EH (cell line): ENCODE results near the gene SEPTIN2.
A peak's percentile ranks its signal among the peaks of the same experiment; 100 is the strongest.
"Not testable (repeated sequence)": the region's sequence is repeated elsewhere in the genome, so short reads cannot be mapped to it uniquely, and the experiment has no call there.

Source experiments
- DNase-seq: peaks from one replicate; pipeline ENCODE4 v3.0.0-alpha.2; 2015; ENCODE audit warnings: low read depth

SEPTIN2 gene

DNA sequence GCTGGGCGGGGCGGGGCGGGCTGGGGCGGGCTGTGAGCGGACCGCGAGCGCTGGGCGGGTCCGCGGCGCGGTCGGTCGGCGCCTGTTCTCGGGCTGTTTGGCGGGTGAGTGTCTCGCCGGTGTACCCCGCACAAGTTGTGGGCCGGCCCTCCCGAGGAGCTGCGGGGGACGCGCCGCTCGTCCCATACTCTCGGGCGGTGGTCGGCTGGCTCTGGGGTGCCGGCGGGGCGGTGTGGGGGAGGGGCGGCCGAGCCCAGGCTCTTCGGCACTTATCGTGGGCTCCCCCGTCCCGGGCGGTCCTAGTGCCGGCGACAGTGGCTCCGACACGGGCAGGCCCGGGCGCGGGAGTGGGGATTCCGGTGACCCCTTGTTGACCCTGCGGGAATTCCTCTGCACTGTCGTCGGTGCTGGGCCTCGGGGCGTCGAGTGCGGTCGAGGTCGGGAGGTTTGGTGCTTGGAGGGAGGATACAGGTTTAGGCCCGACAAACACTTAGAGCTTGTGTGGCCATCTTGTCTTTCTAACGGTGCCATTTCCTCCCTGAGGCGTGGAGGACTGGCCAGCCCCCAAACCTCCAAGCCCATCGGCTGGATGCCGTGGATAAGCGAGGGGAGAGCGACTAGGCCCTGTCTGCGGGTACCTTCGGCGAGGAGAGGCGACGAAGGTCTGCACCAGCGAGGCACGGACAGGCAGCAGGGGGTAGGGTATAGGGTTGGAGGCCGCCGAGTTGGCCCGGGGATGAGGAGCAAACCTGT lies at the start of gene SEPTIN2:
SEPTIN2 (plus strand) TSS at position 47 of the 753 bp plus-strand sequence. CDS start 8,308 bp downstream, outside the sequence.
- DNase-seq: peak; percentile 77

- DNase-seq: no peak
Observed at GRCh38 chr2:241267249-241268067, 48.3 kb upstream of the SEPTIN2 start.

- DNase-seq: peak; percentile 16
Observed at GRCh38 chr2:241268306-241268705, 47.4 kb upstream of the SEPTIN2 start.

- DNase-seq: peak; percentile 83
Observed at GRCh38 chr2:241268716-241269445, 46.8 kb upstream of the SEPTIN2 start.

DNA sequence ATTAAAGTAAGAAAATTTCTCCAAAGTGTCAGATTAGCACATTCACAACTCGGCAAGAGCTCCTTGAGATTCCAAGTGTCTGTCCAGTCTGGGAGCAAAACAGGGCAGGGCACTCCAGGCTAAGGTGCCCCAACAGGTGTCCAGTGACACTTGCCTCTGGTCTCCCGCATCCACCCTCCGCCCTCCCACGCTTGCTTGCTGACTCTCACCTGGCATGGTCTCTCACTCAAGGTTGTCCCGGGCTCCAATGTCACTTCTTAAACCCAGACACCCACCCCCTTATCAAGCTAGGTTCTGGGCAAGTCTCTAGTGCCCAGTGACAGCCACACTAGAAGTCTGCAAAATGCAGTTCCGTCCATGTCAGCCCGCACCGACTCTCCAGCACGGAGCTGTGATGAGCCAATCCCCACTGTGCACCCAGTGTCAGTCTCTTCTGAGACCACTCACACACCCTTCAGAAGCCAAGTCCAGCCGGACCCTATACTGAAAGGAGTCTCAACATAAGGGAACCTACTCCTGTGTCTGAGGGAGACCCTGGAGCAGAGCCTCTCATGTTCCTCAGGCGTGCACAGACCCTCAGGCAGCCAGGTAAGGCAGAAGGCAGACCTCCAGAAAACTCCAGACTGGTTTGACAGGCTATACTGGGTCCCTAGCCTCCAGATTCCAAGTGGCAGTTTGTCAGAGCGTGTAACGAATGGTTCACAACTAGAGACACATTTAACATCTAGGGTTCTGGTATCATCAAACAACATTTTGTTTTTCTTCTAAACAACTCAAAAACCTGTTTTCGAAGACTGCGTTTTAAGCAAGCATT lies 45.8 kb upstream of the SEPTIN2 start:
- DNase-seq: no peak

DNA sequence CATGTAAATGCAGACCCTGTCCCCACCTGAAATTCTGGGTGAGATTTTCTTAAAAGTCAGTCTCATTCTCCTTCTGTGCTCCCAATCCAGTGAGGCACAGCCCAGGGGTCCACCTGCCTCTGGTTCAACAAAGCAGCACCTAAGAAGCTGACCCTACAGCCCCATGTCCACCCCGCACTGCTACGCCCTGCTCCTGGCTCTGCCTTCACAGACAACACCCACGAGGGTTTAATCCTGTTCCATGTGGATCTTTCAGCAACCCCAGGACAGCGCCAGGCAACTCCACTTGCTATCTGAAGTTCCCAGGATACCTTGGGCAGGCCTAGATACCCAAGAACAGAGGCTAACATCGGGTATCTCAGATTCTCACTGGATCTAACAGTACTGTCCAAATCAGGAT lies 45.2 kb upstream of the SEPTIN2 start:
- DNase-seq: no peak

- DNase-seq: peak; percentile 90
Observed at GRCh38 chr2:241271706-241272302, 43.9 kb upstream of the SEPTIN2 start.

- DNase-seq: peak; percentile 85
Observed at GRCh38 chr2:241272303-241273209, 43.2 kb upstream of the SEPTIN2 start.

DNA sequence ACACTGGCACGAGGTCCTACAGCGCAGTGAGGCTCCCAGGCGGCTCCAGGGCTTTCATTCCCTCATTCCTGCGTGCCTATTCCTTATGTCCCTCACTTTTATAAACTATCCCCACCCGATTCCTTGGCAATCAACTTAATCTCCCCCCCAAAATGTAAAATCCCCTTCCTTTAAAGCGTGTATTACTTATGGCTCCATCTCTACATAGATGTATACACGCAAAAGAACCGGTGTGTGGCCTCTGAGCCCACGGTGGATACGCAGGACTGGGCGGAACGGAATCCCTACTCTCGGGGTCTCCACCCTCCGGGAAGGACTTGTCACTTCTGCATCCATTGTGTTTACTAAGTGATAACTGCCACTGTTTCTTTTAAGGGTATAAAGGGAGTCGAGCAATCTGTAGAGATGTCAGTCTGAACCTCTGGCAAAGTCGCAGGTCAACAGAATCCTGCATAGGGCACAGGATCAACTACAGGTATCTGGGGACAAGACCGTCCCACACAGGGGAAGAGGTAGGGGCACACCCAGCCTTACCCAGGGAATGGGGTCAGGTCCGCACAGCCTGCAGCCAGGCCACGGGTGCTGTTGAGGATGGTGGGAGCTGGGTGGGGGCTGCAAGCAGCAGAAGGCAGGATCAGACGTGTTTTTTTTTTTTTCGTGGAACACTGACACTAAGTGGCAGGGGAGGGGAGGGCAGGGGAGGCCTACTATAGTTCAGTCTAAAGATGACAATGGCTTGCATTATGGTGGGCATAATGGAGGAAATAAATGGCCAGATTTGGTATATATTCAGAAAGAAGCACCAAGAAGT lies 42.3 kb upstream of the SEPTIN2 start:
- DNase-seq: no peak

- no peak for DNase-seq
Observed at GRCh38 chr2:241274127-241274526, 41.6 kb upstream of the SEPTIN2 start.

DNA sequence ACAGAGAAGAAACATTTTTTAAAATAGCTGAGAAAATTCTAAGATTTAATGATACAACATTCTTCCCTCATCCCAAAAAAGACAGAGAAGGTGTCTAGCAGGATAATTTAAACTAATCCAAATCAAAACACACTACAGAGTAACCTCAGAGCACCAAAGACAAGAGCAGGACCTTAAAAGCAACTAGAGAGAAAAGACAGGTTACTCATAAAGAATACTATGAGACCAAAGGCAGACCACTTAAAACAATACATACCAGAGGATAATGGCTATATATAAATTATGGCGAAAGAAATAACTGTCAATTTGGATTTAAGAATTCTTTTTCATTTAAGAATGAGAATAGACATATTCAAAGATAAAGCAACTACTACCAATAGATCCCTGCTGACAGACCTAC lies 40.2 kb upstream of the SEPTIN2 start:
- DNase-seq: no peak

DNA sequence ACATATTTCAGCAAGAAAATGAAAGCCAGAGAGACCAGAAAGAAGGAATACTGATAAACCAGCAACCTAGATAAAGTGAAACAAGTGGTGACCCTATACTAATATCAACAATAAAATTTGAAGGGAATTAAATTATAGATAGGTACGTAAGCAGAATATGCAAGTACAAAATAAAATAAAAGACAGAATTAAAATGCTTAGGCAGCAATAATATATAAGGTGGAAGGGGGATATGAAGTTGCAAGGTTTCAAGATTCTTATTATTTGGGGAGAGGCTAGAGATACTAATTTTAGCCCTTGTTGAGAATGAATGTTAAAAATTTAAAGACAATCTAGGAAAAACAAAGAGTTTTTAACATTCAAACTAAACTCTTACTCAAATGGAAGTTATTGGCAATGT lies 39.8 kb upstream of the SEPTIN2 start:
- DNase-seq: no peak

GRCh38 chr2:241278306-241278705 lies 37.4 kb upstream of the SEPTIN2 start:
- not testable (repeated sequence) for DNase-seq

GRCh38 chr2:241279413-241279812 lies 36.3 kb upstream of the SEPTIN2 start:
- no peak for DNase-seq

- DNase-seq: no peak
Observed at GRCh38 chr2:241279828-241280227, 35.9 kb upstream of the SEPTIN2 start.

DNA sequence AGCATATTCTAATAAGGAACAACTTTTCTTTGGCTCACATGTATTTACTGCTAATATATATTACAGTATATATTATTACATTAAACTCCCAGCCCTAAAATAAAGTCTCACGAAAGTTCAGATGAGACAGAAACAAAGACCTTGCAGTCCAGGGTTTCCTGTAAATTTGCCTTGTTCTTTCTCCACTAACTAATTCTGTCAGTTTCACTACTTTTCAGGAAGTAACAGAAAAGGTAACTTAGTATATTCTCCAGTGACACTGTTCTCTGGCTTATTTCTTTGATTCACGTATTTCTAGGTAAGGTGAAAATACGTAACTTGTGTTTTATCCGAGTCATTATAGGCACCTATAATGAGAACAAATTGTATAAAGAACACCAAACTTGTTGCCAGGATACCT lies 35.4 kb upstream of the SEPTIN2 start:
- no peak for DNase-seq

- DNase-seq: no peak
Observed at GRCh38 chr2:241282555-241282954, 33.2 kb upstream of the SEPTIN2 start.

DNA sequence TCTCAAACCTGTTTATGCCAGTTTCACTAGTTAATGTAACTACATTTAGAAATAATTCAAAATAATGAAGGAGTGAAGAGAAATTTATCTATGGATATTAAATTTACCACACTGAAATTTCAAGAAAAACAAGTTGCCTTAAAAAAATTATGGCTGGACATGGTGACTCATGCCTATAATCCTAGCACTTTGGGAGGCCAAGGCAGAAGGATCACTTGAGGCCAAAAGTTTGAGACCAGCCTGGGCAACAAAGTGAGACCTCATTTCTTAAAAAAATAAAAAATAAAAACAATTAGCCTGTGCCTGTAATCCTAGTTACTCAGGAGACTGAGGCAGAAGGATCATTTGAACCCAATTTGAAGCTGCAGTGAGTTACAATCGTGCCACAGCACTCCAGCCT lies 30.1 kb upstream of the SEPTIN2 start:
- no peak for DNase-seq

DNA sequence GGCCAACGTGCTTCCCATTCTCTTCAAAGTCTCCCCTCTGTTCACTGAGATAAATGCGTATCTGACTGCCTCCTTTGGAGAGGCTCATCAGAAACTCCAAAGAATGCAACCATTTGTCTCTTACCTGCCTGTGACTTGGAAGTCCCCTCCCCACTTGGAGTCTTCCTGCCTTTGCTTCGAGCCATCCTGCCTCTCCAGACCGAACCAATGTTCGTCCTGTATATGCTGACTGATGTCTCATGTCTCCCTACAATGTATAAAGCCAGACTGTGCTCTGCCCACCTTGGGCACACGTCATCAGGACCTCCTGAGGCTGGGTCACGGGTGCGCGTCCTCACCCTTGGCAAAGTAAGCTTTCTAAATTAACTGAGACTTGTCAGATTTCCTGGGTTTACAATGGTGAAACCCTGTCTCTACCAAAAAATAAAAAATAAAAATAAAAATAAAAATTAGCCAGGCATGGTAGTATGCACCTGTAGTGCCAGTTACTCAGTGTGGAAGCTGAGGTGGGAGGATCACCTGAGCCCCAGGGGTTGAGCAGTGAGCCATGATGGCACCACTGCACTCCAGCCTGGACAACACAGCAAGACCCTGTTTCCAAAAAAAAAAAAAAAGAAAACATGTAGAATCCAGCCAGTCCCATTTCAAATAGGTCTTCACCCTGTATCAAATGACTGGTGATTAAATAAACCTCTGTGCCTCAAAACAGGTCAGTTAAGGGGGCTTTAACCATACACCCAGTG lies 29.2 kb upstream of the SEPTIN2 start:
- DNase-seq: no peak
